Neural crest cell (in vitro differentiated cells): Measurements from ENCODE around the gene ZCCHC2. TPM values are rescaled to one million over a fixed set of nuclear protein-coding genes. Genes with fewer than 3 reads are reported as not detected.

Experiments
- DNase-seq: peaks from one replicate; pipeline ENCODE4 v3.0.0; 2021; ENCODE audit warnings: low read depth, mixed read lengths, low spot score
- H3K27ac Mint-ChIP-seq: one replicate; pipeline ENCODE4 v1.8.0; 2021; ENCODE audit warnings: mild to moderate bottlenecking, mixed read lengths; ENCODE audit not compliant: unreplicated experiment
- H3K27me3 Mint-ChIP-seq: 2 replicates; pipeline ENCODE4 v1.8.0; 2021; ENCODE audit warnings: low read depth, mild to moderate bottlenecking, mixed read lengths
- H3K36me3 Mint-ChIP-seq: 2 replicates; pipeline ENCODE4 v1.8.0; 2021; ENCODE audit warnings: low read depth, mild to moderate bottlenecking, mixed read lengths
- H3K4me1 Mint-ChIP-seq: 2 replicates; pipeline ENCODE4 v1.8.0; 2021; ENCODE audit warnings: mixed read lengths
- H3K4me3 Mint-ChIP-seq: one replicate; pipeline ENCODE4 v1.8.0; 2021; ENCODE audit warnings: mild to moderate bottlenecking, mixed read lengths
- H3K9me3 Mint-ChIP-seq: 2 replicates; pipeline ENCODE4 v1.8.0; 2021; ENCODE audit warnings: mixed read lengths
- CTCF ChIP-seq: fragments of 200-600 bp; sonication (generic); conservative IDR thresholded peaks from 2 replicates; pipeline ENCODE4 v1.5.0; 2021; ENCODE audit warnings: antibody characterized with exemption, mild to moderate bottlenecking
- total RNA-seq: library from RNA; stranded (reverse); gene quantifications from 2 replicates; pipeline ENCODE4 v1.2.1, GENCODE V29; 2021

ZCCHC2 gene
- total RNA-seq, 1 donor from 2014 or later, result 14.7 TPM

GRCh38 chr18:62585274-62586150, 62.7 kb downstream of the ZCCHC2 start:
- no peaks in the 10 kb centered on the region for H3K27me3 Mint-ChIP-seq
- DNase-seq, result no peak
- H3K4me3 Mint-ChIP-seq, result no peak overlapping the region
- peaks cover 18% of the 10 kb centered on the region for H3K4me1 Mint-ChIP-seq
- no peak for TF ChIP-seq CTCF
- no peaks in the 10 kb centered on the region for H3K9me3 Mint-ChIP-seq
- peaks cover 5% of the 10 kb centered on the region for H3K36me3 Mint-ChIP-seq
- no peak overlapping the region for H3K27ac Mint-ChIP-seq

GRCh38 chr18:62586151-62586774, 63.4 kb downstream of the ZCCHC2 start:
- H3K27ac Mint-ChIP-seq, result no peak overlapping the region

GRCh38 chr18:62586781-62587487, 64.1 kb downstream of the ZCCHC2 start:
- no peaks in the 10 kb centered on the region for H3K9me3 Mint-ChIP-seq
- no peak overlapping the region for H3K4me3 Mint-ChIP-seq
- TF ChIP-seq CTCF, result no peak
- no peak for DNase-seq
- H3K27me3 Mint-ChIP-seq, result no peaks in the 10 kb centered on the region
- H3K27ac Mint-ChIP-seq, result no peak overlapping the region
- peaks cover 18% of the 10 kb centered on the region for H3K4me1 Mint-ChIP-seq
- H3K36me3 Mint-ChIP-seq, result peaks cover 2% of the 10 kb centered on the region

More at GRCh38 chr18:62586151-62586774, 63.4 kb downstream of the ZCCHC2 start:
- TF ChIP-seq CTCF, result peak; percentile 95
- Mint-ChIP-seq H3K27me3 (no peaks in the 10 kb centered on the region), H3K4me1 (peaks cover 18% of the 10 kb centered on the region), H3K4me3 (no peak overlapping the region), H3K9me3 (no peaks in the 10 kb centered on the region), H3K36me3 (peaks cover 5% of the 10 kb centered on the region)
- DNase-seq, result peak; percentile 81

GRCh38 chr18:62587689-62588088, 64.9 kb downstream of the ZCCHC2 start:
- Mint-ChIP-seq H3K4me1 (peaks cover 18% of the 10 kb centered on the region), H3K9me3 (no peaks in the 10 kb centered on the region), H3K36me3 (no peaks in the 10 kb centered on the region), H3K27ac (no peak overlapping the region), H3K27me3 (no peaks in the 10 kb centered on the region), H3K4me3 (no peak overlapping the region)
- no peak for DNase-seq
- no peak for TF ChIP-seq CTCF

- no peak for DNase-seq
- Mint-ChIP-seq H3K4me3 (no peak overlapping the region), H3K9me3 (peaks cover 4% of the 10 kb centered on the region), H3K27me3 (no peaks in the 10 kb centered on the region), H3K36me3 (no peaks in the 10 kb centered on the region), H3K27ac (no peak overlapping the region), H3K4me1 (peaks cover 18% of the 10 kb centered on the region)
- no peak for TF ChIP-seq CTCF
These were observed 65.4 kb downstream of the ZCCHC2 start for GRCh38 chr18:62588217-62588616.
